ENCODE data around the gene QKI. TPM values are rescaled to one million over a fixed set of nuclear protein-coding genes. Genes with fewer than 3 reads are reported as not detected.
"Not testable (repeated sequence)": the region's sequence is repeated elsewhere in the genome, so short reads cannot be mapped to it uniquely, and the experiment has no call there.

QKI gene
- total RNA-seq, 1 experiment from 2014 or later, result 176 TPM

- no peak overlapping the region for H2AFZ ChIP-seq (ENCODE audit: low read length)
- H3K27ac ChIP-seq (ENCODE audit: insufficient read length, low read depth, low read length), result no peak overlapping the region
- H3K27me3 ChIP-seq (ENCODE audit: insufficient read depth, low read length), result no peaks in the 10 kb centered on the region
- no CpG with 5 or more reads among the region's 8 CpGs for WGBS (ENCODE audit: extremely low coverage, insufficient read length, low lambda C conversion rate)
- no peaks in the 10 kb centered on the region for H3K9me3 ChIP-seq (ENCODE audit: control insufficient read depth, low read depth, low read length)
- H2BK15ac ChIP-seq (ENCODE audit: low read depth, low read length), result no peak overlapping the region
- no peaks in the 10 kb centered on the region for H3K79me1 ChIP-seq (ENCODE audit: insufficient read depth, low read depth, low read length, poor library complexity, severe bottlenecking)
- H3K4me3 Mint-ChIP-seq, result no peak overlapping the region
- H4K8ac ChIP-seq (replicated peaks; ENCODE audit: insufficient read length, low read depth, low read length), result no peak overlapping the region
- no peak for TF ChIP-seq CTCF (conservative IDR thresholded peaks at IDR 0.05)
- H3K4me2 ChIP-seq (ENCODE audit: insufficient read depth, insufficient read length, low read length), result no peak overlapping the region
- no peak overlapping the region for H3K9ac ChIP-seq (ENCODE audit: extremely low read depth, insufficient read length, low read length)
- H3K23ac ChIP-seq (ENCODE audit: insufficient read length, low read depth, low read length), result no peak overlapping the region
- no peak overlapping the region for H4K5ac ChIP-seq (ENCODE audit: insufficient read length, low read depth, low read length)
- peaks cover 0 to 6% (median 0%) of the 10 kb centered on the region in 3 experiments; a peak in 1 of 7 replicates for H3K36me3 Mint-ChIP-seq (ENCODE audit: insufficient read depth in 1 of 3, low read depth in 3 of 3)
- no peak for DNase-seq
- H3K79me2 ChIP-seq (ENCODE audit: insufficient read depth, low read length), result no peaks in the 10 kb centered on the region
- H4K91ac ChIP-seq (ENCODE audit: insufficient read length, low read depth, low read length), result no peak overlapping the region
- H3K4me1 ChIP-seq (ENCODE audit: insufficient read depth, low read length), result no peaks in the 10 kb centered on the region
- no peak overlapping the region for H3K14ac ChIP-seq (ENCODE audit: insufficient read depth, low read length)
- H3K18ac ChIP-seq (ENCODE audit: insufficient read length, low read depth, low read length), result no peak overlapping the region
- no peak overlapping the region for H3K4ac ChIP-seq (ENCODE audit: low read depth, low read length)
- H2BK5ac ChIP-seq (ENCODE audit: insufficient read length, low read length), result no peak overlapping the region
- no peak overlapping the region for H2BK12ac ChIP-seq (ENCODE audit: insufficient read length, low read depth, low read length)
- no peak overlapping the region for H3T11ph ChIP-seq (ENCODE audit: low read length)
- H4K20me1 ChIP-seq (ENCODE audit: control insufficient read depth, insufficient read depth, insufficient read length), result no peaks in the 10 kb centered on the region
- no peak overlapping the region for H3K27ac Mint-ChIP-seq
- peaks cover 3 to 4% of the 10 kb centered on the region in 2 experiments for H3K4me1 Mint-ChIP-seq
- H2BK120ac ChIP-seq (ENCODE audit: low read depth, low read length, poor library complexity, severe bottlenecking), result no peak overlapping the region
- no peak overlapping the region for H3K56ac ChIP-seq (ENCODE audit: insufficient read length, low read depth, low read length)
- H2AK5ac ChIP-seq (ENCODE audit: insufficient read length, low read length), result no peak overlapping the region
- no peaks in the 10 kb centered on the region for H3K23me2 ChIP-seq (ENCODE audit: insufficient read length, low read depth, low read length, poor library complexity, severe bottlenecking)
- H3K9me3 Mint-ChIP-seq, result peaks cover 0 to 4% of the 10 kb centered on the region in 2 experiments; a peak in 1 of 5 replicates
- H2BK20ac ChIP-seq (ENCODE audit: low read depth, low read length, poor library complexity, severe bottlenecking), result no peak overlapping the region
- H3K27me3 Mint-ChIP-seq (ENCODE audit: low read depth), result no peaks in the 10 kb centered on the region; the same call in 1 of the 2 replicates
These were observed 33.3 kb upstream of the QKI start for GRCh38 chr6:163381118-163381756.

- not testable (repeated sequence) for H3K9ac ChIP-seq (ENCODE audit: extremely low read depth, insufficient read length, low read length); H3K4me3 Mint-ChIP-seq; H2AFZ ChIP-seq (ENCODE audit: low read length); H4K20me1 ChIP-seq (ENCODE audit: control insufficient read depth, insufficient read depth, insufficient read length); H3K36me3 Mint-ChIP-seq (ENCODE audit: insufficient read depth in 1 of 3, low read depth in 3 of 3); H3K9me3 Mint-ChIP-seq; H2BK15ac ChIP-seq (ENCODE audit: low read depth, low read length); H3K14ac ChIP-seq (ENCODE audit: insufficient read depth, low read length); H3K79me1 ChIP-seq (ENCODE audit: insufficient read depth, low read depth, low read length, poor library complexity, severe bottlenecking); H2BK5ac ChIP-seq (ENCODE audit: insufficient read length, low read length); H3K27ac ChIP-seq (ENCODE audit: insufficient read length, low read depth, low read length); H2BK120ac ChIP-seq (ENCODE audit: low read depth, low read length, poor library complexity, severe bottlenecking); H3K4me1 ChIP-seq (ENCODE audit: insufficient read depth, low read length); H2AK5ac ChIP-seq (ENCODE audit: insufficient read length, low read length); H4K5ac ChIP-seq (ENCODE audit: insufficient read length, low read depth, low read length); H3K23ac ChIP-seq (ENCODE audit: insufficient read length, low read depth, low read length); H3T11ph ChIP-seq (ENCODE audit: low read length); H3K23me2 ChIP-seq (ENCODE audit: insufficient read length, low read depth, low read length, poor library complexity, severe bottlenecking); H4K8ac ChIP-seq (replicated peaks; ENCODE audit: insufficient read length, low read depth, low read length); H3K27me3 ChIP-seq (ENCODE audit: insufficient read depth, low read length); H3K79me2 ChIP-seq (ENCODE audit: insufficient read depth, low read length); H3K4me2 ChIP-seq (ENCODE audit: insufficient read depth, insufficient read length, low read length); H3K4ac ChIP-seq (ENCODE audit: low read depth, low read length); H3K56ac ChIP-seq (ENCODE audit: insufficient read length, low read depth, low read length); DNase-seq; H2BK20ac ChIP-seq (ENCODE audit: low read depth, low read length, poor library complexity, severe bottlenecking); H3K27ac Mint-ChIP-seq; H2BK12ac ChIP-seq (ENCODE audit: insufficient read length, low read depth, low read length); H4K91ac ChIP-seq (ENCODE audit: insufficient read length, low read depth, low read length); H3K9me3 ChIP-seq (ENCODE audit: control insufficient read depth, low read depth, low read length); H3K27me3 Mint-ChIP-seq (ENCODE audit: low read depth); H3K18ac ChIP-seq (ENCODE audit: insufficient read length, low read depth, low read length)
- peaks cover 10% of the 10 kb centered on the region in 2 experiments for H3K4me1 Mint-ChIP-seq
- WGBS (ENCODE audit: extremely low coverage, insufficient read length, low lambda C conversion rate), result no CpG with 5 or more reads among the region's 3 CpGs
These were observed 31.1 kb upstream of the QKI start for GRCh38 chr6:163383396-163383795.
